SK-N-MC (cell line): ENCODE measurements around the gene CRP.

ENCODE experiments used
- DNase-seq: peaks from one replicate; pipeline ENCODE4 v3.0.0-alpha.2; 2011; ENCODE audit warnings: low read depth, low spot score
- H3K27ac ChIP-seq: fragments of 200-600 bp; sonication (generic); 2 replicates; pipeline ENCODE4 v1.5.1; 2016; ENCODE audit warnings: mixed run types
- H3K36me3 ChIP-seq: fragments of 200-600 bp; sonication (generic); 2 replicates; pipeline ENCODE4 v1.6.1; 2017; ENCODE audit warnings: antibody characterized with exemption, low read length, mixed read lengths; ENCODE audit not compliant: insufficient read depth
- H3K4me3 ChIP-seq: fragments of 200-600 bp; sonication (generic); 2 replicates; pipeline ENCODE4 v1.5.1; 2016
- H3K9ac ChIP-seq: fragments of 200-600 bp; sonication (generic); 2 replicates; pipeline ENCODE4 v1.8.0; 2017; ENCODE audit warnings: mixed run types, mixed read lengths; ENCODE audit not compliant: insufficient read length
- H3K9me3 ChIP-seq: fragments of 200-600 bp; sonication (generic); 2 replicates; pipeline ENCODE4 v1.6.1; 2017; ENCODE audit warnings: low read depth, mild to moderate bottlenecking, antibody characterized with exemption, low read length, moderate library complexity, mixed read lengths
- EZH2 ChIP-seq: fragments of 200-600 bp; sonication (generic); IDR thresholded peaks from one replicate; pipeline ENCODE4 v1.6.1; 2017; ENCODE audit warnings: antibody characterized with exemption
- FOXP2 ChIP-seq: optimal IDR thresholded peaks from 2 replicates; pipeline ENCODE3; 2011; ENCODE audit warnings: mild to moderate bottlenecking, moderate library complexity; ENCODE audit not compliant: insufficient read depth; ENCODE audit errors: extremely low read length, control extremely low read depth
- POLR2AphosphoS5 ChIP-seq: IDR thresholded peaks from 2 replicates; pipeline ENCODE4 v1.6.1; 2012; ENCODE audit warnings: mild to moderate bottlenecking, low read depth, low read length, borderline replicate concordance

Gene CRP, protein sequence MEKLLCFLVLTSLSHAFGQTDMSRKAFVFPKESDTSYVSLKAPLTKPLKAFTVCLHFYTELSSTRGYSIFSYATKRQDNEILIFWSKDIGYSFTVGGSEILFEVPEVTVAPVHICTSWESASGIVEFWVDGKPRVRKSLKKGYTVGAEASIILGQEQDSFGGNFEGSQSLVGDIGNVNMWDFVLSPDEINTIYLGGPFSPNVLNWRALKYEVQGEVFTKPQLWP

GRCh38 chr1:159714529-159714928 is at the start of gene CRP:
Gene CRP (minus strand): TSS chr1:159714589. CDS start chr1:159714485, 104 bp downstream.
- Histone ChIP-seq H3K27ac (no peak within 1 kb of the TSS), H3K9ac (no peak within 1 kb of the TSS), H3K4me3 (no peak within 1 kb of the TSS), H3K36me3 (no peaks in the 10 kb centered on the region), H3K9me3 (no peaks in the 10 kb centered on the region)
- TF ChIP-seq POLR2AphosphoS5 = no peak
- TF ChIP-seq EZH2 = no peak
- no peak for TF ChIP-seq FOXP2
- no peak for DNase-seq

DNA sequence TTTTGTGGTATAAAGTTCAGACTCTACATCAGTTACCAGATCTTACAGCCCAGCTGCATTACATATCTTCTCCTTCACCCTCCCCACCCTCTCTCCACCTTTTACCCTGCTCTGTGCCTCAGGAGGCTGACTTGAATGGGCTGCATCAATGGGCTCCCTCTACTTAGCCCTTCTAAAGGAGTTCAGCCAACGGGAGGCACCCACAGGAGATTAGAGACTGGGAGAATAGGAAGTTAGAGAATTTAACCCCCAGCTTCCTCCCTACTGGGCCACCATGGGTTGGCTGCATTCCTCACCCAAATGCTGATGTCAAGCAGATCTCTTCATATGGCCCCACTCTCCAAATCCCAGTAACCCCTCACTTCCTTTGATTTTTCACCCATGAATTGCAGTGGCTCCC is 49.3 kb upstream of the CRP start:
- Histone ChIP-seq H3K9ac (no peak overlapping the region), H3K9me3 (no peaks in the 10 kb centered on the region), H3K36me3 (no peaks in the 10 kb centered on the region), H3K27ac (no peak overlapping the region), H3K4me3 (no peak overlapping the region)
- no peak for DNase-seq
- TF ChIP-seq POLR2AphosphoS5 (no peak), EZH2 (no peak), FOXP2 (no peak)

DNA sequence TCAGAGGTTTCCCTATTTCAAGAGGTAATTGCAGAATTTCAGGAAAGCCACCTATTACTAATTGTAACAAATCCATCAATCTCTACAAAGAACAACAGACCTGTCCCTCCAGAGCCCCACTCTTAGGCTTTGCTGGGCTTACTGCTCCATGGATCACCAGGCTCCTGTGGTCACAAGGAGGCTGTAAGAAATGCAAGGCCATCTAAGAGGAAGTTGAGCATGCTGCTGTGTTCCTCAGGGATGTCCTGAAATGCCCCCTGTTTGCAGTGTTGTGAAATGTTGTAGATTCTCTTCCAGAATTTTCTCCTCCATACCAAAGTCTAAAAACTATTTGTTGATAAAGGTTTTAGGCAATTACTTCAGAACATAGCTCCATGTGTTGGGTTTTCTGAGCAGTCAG is 42.0 kb upstream of the CRP start:
- Histone ChIP-seq H3K27ac (no peak overlapping the region), H3K4me3 (no peak overlapping the region), H3K9ac (no peak overlapping the region), H3K9me3 (no peaks in the 10 kb centered on the region), H3K36me3 (no peaks in the 10 kb centered on the region)
- no peak for DNase-seq
- TF ChIP-seq POLR2AphosphoS5 (no peak), FOXP2 (no peak), EZH2 (no peak)

GRCh38 chr1:159755451-159756007 is 41.1 kb upstream of the CRP start:
- Histone ChIP-seq H3K4me3 (no peak overlapping the region), H3K9ac (no peak overlapping the region), H3K36me3 (no peaks in the 10 kb centered on the region), H3K27ac (no peak overlapping the region), H3K9me3 (no peaks in the 10 kb centered on the region)
- no peak for DNase-seq
- no peak for TF ChIP-seq EZH2
- TF ChIP-seq FOXP2 = no peak
- TF ChIP-seq POLR2AphosphoS5 = no peak

- Histone ChIP-seq H3K9ac (no peak overlapping the region), H3K9me3 (no peaks in the 10 kb centered on the region), H3K36me3 (no peaks in the 10 kb centered on the region), H3K27ac (no peak overlapping the region), H3K4me3 (no peak overlapping the region)
- no peak for DNase-seq
- TF ChIP-seq EZH2 (no peak), POLR2AphosphoS5 (no peak)
Observed at GRCh38 chr1:159753386-159753785, 39.0 kb upstream of the CRP start.

- Histone ChIP-seq H3K36me3 (no peaks in the 10 kb centered on the region), H3K9ac (no peak overlapping the region), H3K9me3 (no peaks in the 10 kb centered on the region), H3K4me3 (no peak overlapping the region), H3K27ac (no peak overlapping the region)
- no peak for DNase-seq
- TF ChIP-seq POLR2AphosphoS5 (no peak), EZH2 (no peak), FOXP2 (no peak)
Observed at GRCh38 chr1:159752135-159752580, 37.8 kb upstream of the CRP start.

GRCh38 chr1:159751031-159751430 is 36.6 kb upstream of the CRP start:
- TF ChIP-seq FOXP2 = no peak
- no peak for TF ChIP-seq POLR2AphosphoS5
- no peak for TF ChIP-seq EZH2
- H3K4me3 ChIP-seq = no peak overlapping the region
- DNase-seq = no peak

GRCh38 chr1:159750621-159751020 is 36.2 kb upstream of the CRP start:
- TF ChIP-seq FOXP2 (no peak), POLR2AphosphoS5 (no peak), EZH2 (no peak)
- Histone ChIP-seq H3K4me3 (no peak overlapping the region), H3K9me3 (no peaks in the 10 kb centered on the region)

More at GRCh38 chr1:159751031-159751430, 36.6 kb upstream of the CRP start:
- H3K27ac ChIP-seq = no peak overlapping the region
- H3K9ac ChIP-seq = no peak overlapping the region
- no peaks in the 10 kb centered on the region for H3K36me3 ChIP-seq
- no peaks in the 10 kb centered on the region for H3K9me3 ChIP-seq

DNA sequence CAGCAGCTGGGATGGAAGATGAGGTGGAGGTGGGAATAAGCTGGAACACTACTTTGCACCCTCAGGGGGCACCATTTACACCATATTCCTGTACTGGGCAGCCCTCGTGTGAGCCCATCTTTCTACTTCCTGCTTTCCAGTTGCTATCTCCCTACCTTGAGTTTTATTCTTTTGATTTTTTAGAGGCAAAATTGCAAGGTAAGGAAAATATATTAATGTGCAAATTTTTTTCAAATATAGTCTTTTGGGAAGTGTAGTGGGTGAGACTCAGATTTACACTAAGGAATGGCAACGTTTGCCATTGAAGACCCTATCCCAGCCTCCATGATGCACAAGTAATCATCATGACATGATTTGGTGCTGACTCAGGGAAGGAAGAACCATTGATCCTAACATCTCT is 35.2 kb upstream of the CRP start:
- no peak for DNase-seq
- Histone ChIP-seq H3K27ac (no peak overlapping the region), H3K4me3 (no peak overlapping the region), H3K36me3 (no peaks in the 10 kb centered on the region), H3K9ac (no peak overlapping the region), H3K9me3 (no peaks in the 10 kb centered on the region)
- TF ChIP-seq EZH2 (no peak), POLR2AphosphoS5 (no peak), FOXP2 (no peak)

More at GRCh38 chr1:159750621-159751020, 36.2 kb upstream of the CRP start:
- no peak for DNase-seq
- H3K36me3 ChIP-seq = no peaks in the 10 kb centered on the region
- no peak overlapping the region for H3K27ac ChIP-seq
- no peak overlapping the region for H3K9ac ChIP-seq
